Thyroid gland (tissue), 4 donors: ENCODE measurements around the gene GCN1.

Experiments
- CTCF ChIP-seq, 6 experiments: fragments of 200-600 bp in 3 of 6; fragments of 450-650 bp in 3 of 6; sonication (generic) in 3 of 6; IDR thresholded peaks; one replicate each; pipeline ENCODE4 v1.5.1; 2016 to 2019; ENCODE audit warnings: antibody characterized with exemption in 6 of 6, mild to moderate bottlenecking in 2 of 6, inconsistent platforms in 1 of 6, moderate library complexity in 1 of 6
- POLR2A ChIP-seq, 2 donors: fragments of 450-650 bp; IDR thresholded peaks; one replicate each; pipeline ENCODE4 v1.6.1; 2017; ENCODE audit warnings: antibody characterized with exemption in 2 of 2, mild to moderate bottlenecking in 2 of 2, moderate library complexity in 1 of 2

- TF ChIP-seq CTCF (IDR thresholded peaks at IDR 0.05) (no peak), POLR2A (IDR thresholded peaks at IDR 0.05) (no peak)
Measured at GRCh38 chr12:120237360-120238171, 43.1 kb upstream of the GCN1 start.
